Measurements from ENCODE around the gene STK39. TPM values are rescaled to one million over a fixed set of nuclear protein-coding genes. Genes with fewer than 3 reads are reported as not detected.

The STK39 gene
- total and polyA plus RNA-seq, 2 of the 4 experiments (the other 2 are of a cell fraction): 11.8 to 16.4 TPM

DNA sequence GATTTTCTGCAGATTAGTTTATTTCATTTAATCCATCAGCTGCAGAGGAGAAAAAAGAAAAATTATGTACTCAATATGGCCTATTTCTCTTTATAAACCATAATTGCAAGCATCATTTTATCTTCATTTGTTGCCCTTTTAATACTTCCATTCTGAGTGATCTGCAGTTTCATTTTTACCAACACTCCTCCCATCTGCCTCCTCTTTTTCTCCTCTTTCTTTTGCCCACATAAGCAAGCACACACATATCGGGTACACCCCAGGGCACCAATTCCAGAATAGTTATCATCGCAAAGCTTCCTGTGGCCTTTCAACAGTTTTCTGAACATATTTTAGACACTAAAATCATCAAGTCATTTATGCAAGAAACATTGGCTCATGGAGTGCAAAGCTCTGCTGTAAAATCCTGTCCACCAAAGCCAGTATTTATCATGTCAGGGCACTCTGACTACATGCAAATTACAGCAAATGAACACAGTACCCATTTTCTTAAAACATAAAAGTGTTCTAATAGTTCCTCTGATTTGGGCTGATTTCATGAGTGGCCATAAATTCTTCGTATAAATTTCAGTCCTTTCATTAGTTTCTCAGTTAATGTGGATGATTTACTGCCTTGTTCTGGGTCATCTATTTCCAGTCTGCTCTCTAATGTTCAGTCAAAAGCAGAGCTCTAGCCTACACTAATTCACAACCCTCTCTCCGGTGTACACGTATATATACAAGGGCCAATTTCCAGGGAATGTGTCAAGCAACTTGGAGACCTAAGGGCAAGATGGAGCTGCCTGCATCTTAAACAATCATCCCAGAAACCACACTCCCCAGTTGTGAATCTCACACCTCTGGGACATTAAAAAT is 281.3 kb downstream of the STK39 start:
- Histone ChIP-seq H3K36me3 (ENCODE audit: control insufficient read depth, insufficient read depth, low read length) (peaks cover 2% of the 10 kb centered on the region; the same call in 1 of the 2 replicates), H2AFZ (replicated peaks; ENCODE audit: low read length, poor library complexity) (no peak overlapping the region), H2BK5ac (ENCODE audit: low read depth, low read length, poor library complexity, severe bottlenecking) (no peak overlapping the region), H4K8ac (ENCODE audit: low read depth in 2 of 2, low read length in 2 of 2) (peak overlapping the region in 1 of 2 experiments; percentile 26; a peak in 1 of 4 replicates), H3K56ac (ENCODE audit: extremely low read depth, insufficient read depth, low read length) (no peak overlapping the region), H3K9me1 (ENCODE audit: insufficient read depth, low read length) (peaks cover 4% of the 10 kb centered on the region; the same call in 1 of the 2 replicates), H3K4me3 (ENCODE audit: insufficient read depth, low read depth, low read length) (no peak overlapping the region), H3K9me3 (ENCODE audit: control insufficient read depth, insufficient read depth, low read length) (peaks cover 3% of the 10 kb centered on the region; the same call in 1 of the 2 replicates), H2BK15ac (ENCODE audit: low read depth, low read length) (no peak overlapping the region), H3K23ac (ENCODE audit: low read depth, low read length) (no peak overlapping the region), H2AK9ac (replicated peaks; ENCODE audit: low read depth, low read length, poor library complexity) (no peak overlapping the region), H4K20me1 (ENCODE audit: insufficient read depth, low read length) (no peaks in the 10 kb centered on the region), H3K4me2 (ENCODE audit: low read depth, low read length) (peak overlapping the region; percentile 82), H4K91ac (ENCODE audit: insufficient read depth, low read depth, low read length) (peak overlapping the region; percentile 2; the same call in 1 of the 2 replicates), H3K4ac (ENCODE audit: low read depth, low read length) (peak overlapping the region; percentile 19; the same call in 1 of the 2 replicates), H3K14ac (replicated peaks; ENCODE audit: low read depth, low read length) (no peak overlapping the region), H3K9ac (ENCODE audit: low read depth, low read length) (no peak overlapping the region), H2AK5ac (ENCODE audit: low read depth, low read length) (no peak overlapping the region), H3K4me1 (ENCODE audit: control insufficient read depth, insufficient read depth, low read length) (peaks cover 16% of the 10 kb centered on the region), H3K18ac (ENCODE audit: low read depth, low read length) (peak overlapping the region; percentile 84), H3K27me3 (ENCODE audit: control insufficient read depth, insufficient read depth, low read length) (no peaks in the 10 kb centered on the region), H2BK20ac (ENCODE audit: low read depth, low read length) (0 out of 2 replicates have a peak overlapping the region, but pooled peaks have one; percentile 2), H3K79me1 (ENCODE audit: low read depth in 1 of 2, low read length in 2 of 2) (peaks cover 5 to 6% of the 10 kb centered on the region in 2 experiments; a peak in 3 of 4 replicates), H2BK120ac (ENCODE audit: low read depth, low read length) (0 out of 2 replicates have a peak overlapping the region, but pooled peaks have one; percentile 32), H4K5ac (ENCODE audit: low read depth, low read length) (peak overlapping the region; percentile 91), H3K27ac (ENCODE audit: insufficient read depth, low read length) (peak overlapping the region; percentile 56; the same call in 1 of the 2 replicates)
- 100% methylated on average over 1 of the region's 5 CpGs; no CpG with 5 or more reads in 1 of the 2 experiments for WGBS, 2 experiments (ENCODE audit: extremely low coverage in 2 of 2, insufficient read length in 1 of 2)
- TF ChIP-seq CTCF (conservative IDR thresholded peaks at IDR 0.05; ENCODE audit: low read depth, low read length) (no peak), MXI1 (IDR thresholded peaks at IDR 0.05; ENCODE audit: borderline replicate concordance, low read depth, low read length) (no peak), NFE2L2 (IDR thresholded peaks at IDR 0.05; ENCODE audit: low read depth, low read length) (no peak), RCOR1 (IDR thresholded peaks at IDR 0.05; ENCODE audit: insufficient replicate concordance, low read length) (no peak), RFX5 (IDR thresholded peaks at IDR 0.05; ENCODE audit: low read depth, low read length) (no peak), FOS (IDR thresholded peaks at IDR 0.05; ENCODE audit: low read depth, low read length) (no peak)
- ChIA-PET CTCF (interaction anchor here (1.1 to 3.6 kb wide), 3 partner anchors 17 to 152 kb away, joined by 3 to 35 read pairs (median 3); no protein-coding TSS in a partner anchor), POLR2A (ENCODE audit: unreplicated experiment) (no interaction called here)
- intact Hi-C loops (cut with micrococcal nuclease) (loop anchor here (1.0 to 10.0 kb wide), 4 partner anchors 152 to 1431 kb away; partner anchors contain the start of genes B3GALT1 and STK39), in situ Hi-C loops (cut with MboI; ENCODE audit: low sequenced_read_pairs) (no loop called here), dilution Hi-C loops (cut with HindIII; ENCODE audit: low sequenced_read_pairs, unreplicated experiment) (no loop called here)
- ATAC-seq (ENCODE audit: low read depth): peak; percentile 51; the same call in 1 of the 2 replicates
- no TSS peak for BruUV-seq (replicated peaks)
- DNase-seq: no peak
